K562 (cell line): ENCODE results near the gene FGR. TPM values are rescaled to one million over a fixed set of nuclear protein-coding genes. Genes with fewer than 3 reads are reported as not detected.
A peak's percentile ranks its signal among the peaks of the same experiment; 100 is the strongest.

Source experiments
- C11orf30 ChIP-seq: fragments of 450-650 bp; IDR thresholded peaks from 2 replicates; pipeline ENCODE4 v1.6.1; 2016; ENCODE audit warnings: low read depth, mild to moderate bottlenecking
- CBX1 ChIP-seq: sonication (generic); IDR thresholded peaks from 2 replicates; pipeline ENCODE4 v1.6.1; 2016; ENCODE audit warnings: antibody characterized with exemption, low read depth, mild to moderate bottlenecking
- E2F1 ChIP-seq: sonication (generic); formaldehyde crosslinking; IDR thresholded peaks from 2 replicates; pipeline ENCODE4 v1.8.1; 2023; ENCODE audit warnings: mild to moderate bottlenecking, missing genetic modification reagents, moderate library complexity
- KAT7 ChIP-seq: sonication (generic); formaldehyde crosslinking; IDR thresholded peaks from 2 replicates; pipeline ENCODE4 v1.8.0; 2022; ENCODE audit warnings: missing genetic modification reagents, mild to moderate bottlenecking, borderline replicate concordance
- MECOM ChIP-seq: fragments of 250-450 bp; sonication (Bioruptor Pico); IDR thresholded peaks from 2 replicates; pipeline ENCODE4 v1.8.0; 2022; ENCODE audit warnings: inconsistent platforms
- MTA1 ChIP-seq: fragments of 450-650 bp; IDR thresholded peaks from 2 replicates; pipeline ENCODE4 v1.6.1; 2017; ENCODE audit warnings: borderline replicate concordance
- NR4A1 ChIP-seq, 2 experiments: fragments of 250-450 bp in 1 of 2; fragments of 450-650 bp in 1 of 2; sonication (Bioruptor Pico) in 1 of 2; IDR thresholded peaks; 2 replicates each; pipeline versions ENCODE4 v1.4.0 to v1.6.1; 2016 to 2020; ENCODE audit warnings: mild to moderate bottlenecking in 2 of 2, missing compliant biosample characterization in 1 of 2, missing genetic modification characterization in 1 of 2, moderate library complexity in 1 of 2
- OTX1 ChIP-seq: fragments of 450-650 bp; formaldehyde crosslinking; IDR thresholded peaks from 2 replicates; pipeline ENCODE4 v1.4.0; 2022; ENCODE audit warnings: mild to moderate bottlenecking
- PHB ChIP-seq: fragments of 250-450 bp; sonication (Bioruptor Pico); IDR thresholded peaks from 2 replicates; pipeline ENCODE4 v1.5.0; 2021
- PTTG1 ChIP-seq: fragments of 450-650 bp; IDR thresholded peaks from 2 replicates; pipeline ENCODE4 v1.6.1; 2016; ENCODE audit warnings: low read depth, mild to moderate bottlenecking, missing genetic modification characterization, missing compliant biosample characterization
- RBM25 ChIP-seq: fragments of 200-400 bp; formaldehyde crosslinking; IDR thresholded peaks from 2 replicates; pipeline ENCODE4 v1.6.1; 2018; ENCODE audit warnings: low read length, low read depth, moderate library complexity; ENCODE audit not compliant: severe bottlenecking
- RFX7 ChIP-seq: fragments of 250-450 bp; sonication (Bioruptor Pico); IDR thresholded peaks from 2 replicates; pipeline ENCODE4 v1.5.1; 2021; ENCODE audit warnings: mild to moderate bottlenecking
- ZBED1 ChIP-seq: IDR thresholded peaks from 2 replicates; pipeline ENCODE4 v1.6.1; 2014
- ZNF407 ChIP-seq: fragments of 450-650 bp; IDR thresholded peaks from 2 replicates; pipeline ENCODE4 v1.6.1; 2016; ENCODE audit warnings: low read depth
- polyA plus RNA-seq, 8 experiments: library from polyadenylated mRNA; depleted of rRNA in 4 of 8; stranded (reverse) in 5 of 8; unstranded in 3 of 8; fragments of >200 nt; fragmentation: Nextera tagmentation in 2 of 8; fragmentation: Illumina TruSeq in 1 of 8; extraction: Ambion mirVana in 2 of 8; extraction: Trizol in 1 of 8; gene quantifications; 2 replicates each; pipeline versions ENCODE4 v1.2.1 to v1.2.3, GENCODE V29; 2011 to 2014; ENCODE audit warnings: inconsistent platforms in 1 of 8, missing spikeins in 1 of 8
- total RNA-seq, 7 experiments: library from RNA; depleted of rRNA in 6 of 7; stranded (reverse); fragments of >200 nt in 6 of 7; fragmentation: Illumina TruSeq in 2 of 7; extraction: Trizol in 2 of 7; gene quantifications; 2 replicates each; pipeline versions ENCODE4 v1.2.1 to v1.2.3, GENCODE V29; 2011 to 2021; ENCODE audit warnings: low replicate concordance in 1 of 7
- TF ChIP-seq, protein P1 (sequence below): fragments of 200-800 bp; sonication (Bioruptor generic); IDR thresholded peaks from 2 replicates; pipeline ENCODE4 v1.6.1; 2017; ENCODE audit warnings: missing genetic modification characterization, missing compliant biosample characterization
- TF ChIP-seq, protein P2 (sequence below): fragments of 450-650 bp; IDR thresholded peaks from 2 replicates; pipeline ENCODE4 v1.6.1; 2016; ENCODE audit warnings: low read depth, mild to moderate bottlenecking, moderate library complexity

Gene FGR
- total and polyA plus RNA-seq, 9 of the 15 experiments (the other 6 are each of a cell fraction or from before 2014, with no cell fraction given), result 0.04 to 0.11 TPM; not detected in 7

DNA sequence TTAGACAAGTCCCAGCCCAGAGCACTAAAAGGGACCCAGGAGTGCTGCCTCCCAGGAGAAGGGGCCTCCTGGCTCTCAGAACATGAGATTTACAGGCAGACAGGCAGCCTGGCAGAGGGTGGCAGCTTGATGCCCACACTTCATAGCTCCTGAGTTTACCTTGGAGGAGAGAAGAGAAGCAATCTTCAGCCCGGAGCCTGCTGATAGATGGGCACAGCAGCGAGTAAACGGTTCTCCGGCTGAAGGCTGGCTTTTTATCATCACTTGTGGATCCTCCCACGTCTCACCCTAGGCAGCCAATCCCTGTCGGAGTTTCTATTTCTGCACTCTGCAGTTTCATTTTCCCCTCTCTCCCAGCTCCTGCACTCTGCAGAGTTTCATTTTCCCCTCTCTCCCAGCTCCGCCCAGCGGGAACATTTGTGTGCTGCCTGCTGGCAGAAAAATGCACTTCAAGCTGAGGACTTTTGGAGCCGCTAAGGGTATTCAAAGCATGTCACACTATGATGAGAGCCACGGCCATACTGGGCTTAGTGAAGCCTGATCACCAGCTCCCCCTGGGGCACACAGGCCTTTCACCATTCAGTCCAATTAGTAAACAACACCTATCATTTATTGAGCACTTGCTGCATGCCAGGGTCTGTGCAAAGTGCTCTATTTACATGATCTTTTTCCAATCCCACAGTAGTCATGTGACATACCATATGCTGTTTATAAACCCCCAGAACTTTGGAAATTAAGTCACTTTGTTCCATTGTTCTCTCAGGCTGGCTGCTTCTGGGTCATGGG lies 37.2 kb upstream of the FGR start, which contains the start of gene IFI6 (continued):
- no peak for TF ChIP-seq PHB
- TF ChIP-seq MECOM, result no peak
- TF ChIP-seq PTTG1 (tag), result no peak
- TF ChIP-seq, protein P1, sequence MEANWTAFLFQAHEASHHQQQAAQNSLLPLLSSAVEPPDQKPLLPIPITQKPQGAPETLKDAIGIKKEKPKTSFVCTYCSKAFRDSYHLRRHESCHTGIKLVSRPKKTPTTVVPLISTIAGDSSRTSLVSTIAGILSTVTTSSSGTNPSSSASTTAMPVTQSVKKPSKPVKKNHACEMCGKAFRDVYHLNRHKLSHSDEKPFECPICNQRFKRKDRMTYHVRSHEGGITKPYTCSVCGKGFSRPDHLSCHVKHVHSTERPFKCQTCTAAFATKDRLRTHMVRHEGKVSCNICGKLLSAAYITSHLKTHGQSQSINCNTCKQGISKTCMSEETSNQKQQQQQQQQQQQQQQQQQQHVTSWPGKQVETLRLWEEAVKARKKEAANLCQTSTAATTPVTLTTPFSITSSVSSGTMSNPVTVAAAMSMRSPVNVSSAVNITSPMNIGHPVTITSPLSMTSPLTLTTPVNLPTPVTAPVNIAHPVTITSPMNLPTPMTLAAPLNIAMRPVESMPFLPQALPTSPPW (CRISPR knock-in tag), result no peak
- TF ChIP-seq RFX7, result no peak
- TF ChIP-seq MTA1, result no peak; the same call in 1 of the 2 replicates
- TF ChIP-seq ZNF407, result no peak
- no peak; the same call in 1 of the 2 replicates for TF ChIP-seq KAT7 (CRISPR knock-in tag)
- no peak for TF ChIP-seq ZBED1
- no peak for TF ChIP-seq NR4A1 (CRISPR knock-in tag; IDR thresholded peaks at IDR 0.05)
- no peak for TF ChIP-seq NR4A1 (tag; IDR thresholded peaks at IDR 0.05)
- TF ChIP-seq OTX1 (CRISPR knock-in tag), result no peak
- TF ChIP-seq, protein P2, sequence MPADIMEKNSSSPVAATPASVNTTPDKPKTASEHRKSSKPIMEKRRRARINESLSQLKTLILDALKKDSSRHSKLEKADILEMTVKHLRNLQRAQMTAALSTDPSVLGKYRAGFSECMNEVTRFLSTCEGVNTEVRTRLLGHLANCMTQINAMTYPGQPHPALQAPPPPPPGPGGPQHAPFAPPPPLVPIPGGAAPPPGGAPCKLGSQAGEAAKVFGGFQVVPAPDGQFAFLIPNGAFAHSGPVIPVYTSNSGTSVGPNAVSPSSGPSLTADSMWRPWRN, result no peak
- peak; percentile 84 for TF ChIP-seq E2F1 (CRISPR knock-in tag)
- TF ChIP-seq RBM25, result peak; percentile 55
- no peak for TF ChIP-seq C11orf30
- no peak for TF ChIP-seq CBX1
